ENCODE measurements around the gene SLC6A11. TPM values are rescaled to one million over a fixed set of nuclear protein-coding genes. Genes with fewer than 3 reads are reported as not detected.

SLC6A11 gene
- total RNA-seq, 1 experiment from 2014 or later: not detected

- intact Hi-C loops (cut with micrococcal nuclease; ENCODE audit: unreplicated experiment): no loop called here
- TF ChIP-seq CTCF (conservative IDR thresholded peaks at IDR 0.05; ENCODE audit: low read depth, low read length) (no peak), EZH2 (IDR thresholded peaks at IDR 0.05; ENCODE audit: borderline replicate concordance, low read depth, low read length, poor library complexity, severe bottlenecking) (no peak)
- no TSS peak for BruUV-seq (replicated peaks)
- POLR2A ChIA-PET (ENCODE audit: low non-redundant PET): no interaction called here
- Histone ChIP-seq H3K4me1 (ENCODE audit: insufficient read depth, low read length, poor library complexity, severe bottlenecking) (no peaks in the 10 kb centered on the region), H3K9me3 (ENCODE audit: low read depth, low read length, poor library complexity, severe bottlenecking) (no peaks in the 10 kb centered on the region), H3K4me3 (ENCODE audit: low read depth, low read length, poor library complexity, severe bottlenecking) (no peak overlapping the region), H3K27ac (ENCODE audit: low read depth, low read length, poor library complexity, severe bottlenecking) (no peak overlapping the region), H3K36me3 (ENCODE audit: insufficient read depth, low read length, poor library complexity, severe bottlenecking) (no peaks in the 10 kb centered on the region), H3K27me3 (replicated peaks; ENCODE audit: insufficient read depth, low read depth, low read length, poor library complexity) (peaks cover 37% of the 10 kb centered on the region)
- CTCF ChIA-PET: no interaction called here
- no peak for DNase-seq (ENCODE audit: low spot score)
Observed at GRCh38 chr3:10822055-10822454, 6.0 kb downstream of the SLC6A11 start.

- no peak for TF ChIP-seq EZH2 (IDR thresholded peaks at IDR 0.05; ENCODE audit: borderline replicate concordance, low read depth, low read length, poor library complexity, severe bottlenecking)
- no peak for TF ChIP-seq CTCF (conservative IDR thresholded peaks at IDR 0.05; ENCODE audit: low read depth, low read length)
- Histone ChIP-seq H3K36me3 (ENCODE audit: insufficient read depth, low read length, poor library complexity, severe bottlenecking) (no peaks in the 10 kb centered on the region), H3K9me3 (ENCODE audit: low read depth, low read length, poor library complexity, severe bottlenecking) (no peaks in the 10 kb centered on the region), H3K27me3 (replicated peaks; ENCODE audit: insufficient read depth, low read depth, low read length, poor library complexity) (peaks cover 28% of the 10 kb centered on the region), H3K4me1 (ENCODE audit: insufficient read depth, low read length, poor library complexity, severe bottlenecking) (no peaks in the 10 kb centered on the region), H3K4me3 (ENCODE audit: low read depth, low read length, poor library complexity, severe bottlenecking) (no peak overlapping the region), H3K27ac (ENCODE audit: low read depth, low read length, poor library complexity, severe bottlenecking) (no peak overlapping the region)
- intact Hi-C loops (cut with micrococcal nuclease; ENCODE audit: unreplicated experiment): no loop called here
- no peak for DNase-seq (ENCODE audit: low spot score)
- POLR2A ChIA-PET (ENCODE audit: low non-redundant PET): no interaction called here
- CTCF ChIA-PET: no interaction called here
- no TSS peak for BruUV-seq (replicated peaks)
Observed at GRCh38 chr3:10822708-10823515, 6.9 kb downstream of the SLC6A11 start.

- Histone ChIP-seq H3K27ac (ENCODE audit: low read depth, low read length, poor library complexity, severe bottlenecking) (no peak overlapping the region), H3K9me3 (ENCODE audit: low read depth, low read length, poor library complexity, severe bottlenecking) (no peaks in the 10 kb centered on the region), H3K27me3 (replicated peaks; ENCODE audit: insufficient read depth, low read depth, low read length, poor library complexity) (peaks cover 23% of the 10 kb centered on the region), H3K4me1 (ENCODE audit: insufficient read depth, low read length, poor library complexity, severe bottlenecking) (no peaks in the 10 kb centered on the region), H3K4me3 (ENCODE audit: low read depth, low read length, poor library complexity, severe bottlenecking) (no peak overlapping the region), H3K36me3 (ENCODE audit: insufficient read depth, low read length, poor library complexity, severe bottlenecking) (no peaks in the 10 kb centered on the region)
- TF ChIP-seq CTCF (conservative IDR thresholded peaks at IDR 0.05; ENCODE audit: low read depth, low read length): no peak
- no TSS peak for BruUV-seq (replicated peaks)
- POLR2A ChIA-PET (ENCODE audit: low non-redundant PET): no interaction called here
- intact Hi-C loops (cut with micrococcal nuclease; ENCODE audit: unreplicated experiment): no loop called here
- CTCF ChIA-PET: no interaction called here
- DNase-seq (ENCODE audit: low spot score): no peak
Observed at GRCh38 chr3:10823516-10823818, 7.4 kb downstream of the SLC6A11 start.
